ENCODE results near the gene FOXP1.
A peak's percentile ranks its signal among the peaks of the same experiment; 100 is the strongest.

FOXP1 gene

GRCh38 chr3:71305231-71306206 is 278.0 kb downstream of the FOXP1 start:
- Histone ChIP-seq H3K9ac (ENCODE audit: low read length in 5 of 5) (peak overlapping the region in 4 of 5 donors; percentile 49 to 81 (median 60)), H3K27ac (ENCODE audit: low read depth, low read length) (no peak overlapping the region), H3K36me3 (ENCODE audit: control insufficient read depth in 5 of 5, insufficient read depth in 5 of 5, low read length in 5 of 5) (no peaks in the 10 kb centered on the region), H3K4me3 (ENCODE audit: low read depth in 1 of 5, low read length in 5 of 5) (peak overlapping the region; percentile 36 to 58 (median 48)), H3K27me3 (ENCODE audit: control insufficient read depth in 5 of 5, insufficient read depth in 4 of 5, low read length in 5 of 5) (no peaks in the 10 kb centered on the region), H3K9me3 (ENCODE audit: control insufficient read depth in 5 of 5, low read length in 5 of 5) (no peaks in the 10 kb centered on the region), H3K4me1 (ENCODE audit: control insufficient read depth in 5 of 5, insufficient read depth in 5 of 5, low read length in 5 of 5) (peaks cover 0 to 17% (median 14%) of the 10 kb centered on the region in 5 donors)

- Histone ChIP-seq H3K27me3 (ENCODE audit: control insufficient read depth in 5 of 5, insufficient read depth in 4 of 5, low read length in 5 of 5) (no peaks in the 10 kb centered on the region), H3K4me3 (ENCODE audit: low read depth in 1 of 5, low read length in 5 of 5) (no peak overlapping the region), H3K27ac (ENCODE audit: low read depth, low read length) (no peak overlapping the region), H3K4me1 (ENCODE audit: control insufficient read depth in 5 of 5, insufficient read depth in 5 of 5, low read length in 5 of 5) (peaks cover 0 to 14% (median 13%) of the 10 kb centered on the region in 5 donors), H3K9ac (ENCODE audit: low read length in 5 of 5) (peak overlapping the region in 1 of 5 donors; percentile 59), H3K9me3 (ENCODE audit: control insufficient read depth in 5 of 5, low read length in 5 of 5) (no peaks in the 10 kb centered on the region), H3K36me3 (ENCODE audit: control insufficient read depth in 5 of 5, insufficient read depth in 5 of 5, low read length in 5 of 5) (no peaks in the 10 kb centered on the region)
Observed at GRCh38 chr3:71304684-71305083, 278.8 kb downstream of the FOXP1 start.

- no peaks in the 10 kb centered on the region for H3K27me3 ChIP-seq (ENCODE audit: control insufficient read depth in 5 of 5, insufficient read depth in 4 of 5, low read length in 5 of 5)
- H3K36me3 ChIP-seq (ENCODE audit: control insufficient read depth in 5 of 5, insufficient read depth in 5 of 5, low read length in 5 of 5): no peaks in the 10 kb centered on the region
- no peak overlapping the region for H3K9ac ChIP-seq (ENCODE audit: low read length in 5 of 5)
- no peaks in the 10 kb centered on the region for H3K9me3 ChIP-seq (ENCODE audit: control insufficient read depth in 5 of 5, low read length in 5 of 5)
- H3K27ac ChIP-seq (ENCODE audit: low read depth, low read length): no peak overlapping the region
- no peak overlapping the region for H3K4me3 ChIP-seq (ENCODE audit: low read depth in 1 of 5, low read length in 5 of 5)
- H3K4me1 ChIP-seq (ENCODE audit: control insufficient read depth in 5 of 5, insufficient read depth in 5 of 5, low read length in 5 of 5): peaks cover 0 to 14% (median 13%) of the 10 kb centered on the region in 5 donors
Observed at GRCh38 chr3:71304247-71304646, 279.3 kb downstream of the FOXP1 start.

- Histone ChIP-seq H3K36me3 (ENCODE audit: control insufficient read depth in 5 of 5, insufficient read depth in 5 of 5, low read length in 5 of 5) (no peaks in the 10 kb centered on the region), H3K9ac (ENCODE audit: low read length in 5 of 5) (no peak overlapping the region), H3K27me3 (ENCODE audit: control insufficient read depth in 5 of 5, insufficient read depth in 4 of 5, low read length in 5 of 5) (no peaks in the 10 kb centered on the region), H3K9me3 (ENCODE audit: control insufficient read depth in 5 of 5, low read length in 5 of 5) (no peaks in the 10 kb centered on the region), H3K4me3 (ENCODE audit: low read depth in 1 of 5, low read length in 5 of 5) (no peak overlapping the region), H3K4me1 (ENCODE audit: control insufficient read depth in 5 of 5, insufficient read depth in 5 of 5, low read length in 5 of 5) (peaks cover 0 to 14% (median 13%) of the 10 kb centered on the region in 5 donors), H3K27ac (ENCODE audit: low read depth, low read length) (no peak overlapping the region)
Observed at GRCh38 chr3:71303627-71304200, 279.8 kb downstream of the FOXP1 start.

GRCh38 chr3:71302604-71303003 is 280.9 kb downstream of the FOXP1 start:
- Histone ChIP-seq H3K4me3 (ENCODE audit: low read depth in 1 of 5, low read length in 5 of 5) (no peak overlapping the region), H3K36me3 (ENCODE audit: control insufficient read depth in 5 of 5, insufficient read depth in 5 of 5, low read length in 5 of 5) (no peaks in the 10 kb centered on the region), H3K9me3 (ENCODE audit: control insufficient read depth in 5 of 5, low read length in 5 of 5) (no peaks in the 10 kb centered on the region), H3K9ac (ENCODE audit: low read length in 5 of 5) (no peak overlapping the region), H3K27me3 (ENCODE audit: control insufficient read depth in 5 of 5, insufficient read depth in 4 of 5, low read length in 5 of 5) (no peaks in the 10 kb centered on the region), H3K4me1 (ENCODE audit: control insufficient read depth in 5 of 5, insufficient read depth in 5 of 5, low read length in 5 of 5) (peaks cover 0 to 14% (median 13%) of the 10 kb centered on the region in 5 donors), H3K27ac (ENCODE audit: low read depth, low read length) (no peak overlapping the region)

- H3K4me1 ChIP-seq (ENCODE audit: control insufficient read depth in 5 of 5, insufficient read depth in 5 of 5, low read length in 5 of 5): peaks cover 0 to 12% (median 12%) of the 10 kb centered on the region in 5 donors
- H3K9me3 ChIP-seq (ENCODE audit: control insufficient read depth in 5 of 5, low read length in 5 of 5): no peaks in the 10 kb centered on the region
- no peaks in the 10 kb centered on the region for H3K36me3 ChIP-seq (ENCODE audit: control insufficient read depth in 5 of 5, insufficient read depth in 5 of 5, low read length in 5 of 5)
- H3K27me3 ChIP-seq (ENCODE audit: control insufficient read depth in 5 of 5, insufficient read depth in 4 of 5, low read length in 5 of 5): no peaks in the 10 kb centered on the region
- H3K9ac ChIP-seq (ENCODE audit: low read length in 5 of 5): no peak overlapping the region
- no peak overlapping the region for H3K4me3 ChIP-seq (ENCODE audit: low read depth in 1 of 5, low read length in 5 of 5)
- no peak overlapping the region for H3K27ac ChIP-seq (ENCODE audit: low read depth, low read length)
Observed at GRCh38 chr3:71300951-71301393, 282.6 kb downstream of the FOXP1 start.

GRCh38 chr3:71299160-71299559 is 284.4 kb downstream of the FOXP1 start:
- Histone ChIP-seq H3K9me3 (ENCODE audit: control insufficient read depth in 5 of 5, low read length in 5 of 5) (no peaks in the 10 kb centered on the region), H3K9ac (ENCODE audit: low read length in 5 of 5) (no peak overlapping the region), H3K27ac (ENCODE audit: low read depth, low read length) (no peak overlapping the region), H3K27me3 (ENCODE audit: control insufficient read depth in 5 of 5, insufficient read depth in 4 of 5, low read length in 5 of 5) (no peaks in the 10 kb centered on the region), H3K36me3 (ENCODE audit: control insufficient read depth in 5 of 5, insufficient read depth in 5 of 5, low read length in 5 of 5) (no peaks in the 10 kb centered on the region), H3K4me1 (ENCODE audit: control insufficient read depth in 5 of 5, insufficient read depth in 5 of 5, low read length in 5 of 5) (no peaks in the 10 kb centered on the region), H3K4me3 (ENCODE audit: low read depth in 1 of 5, low read length in 5 of 5) (no peak overlapping the region)

- no peak overlapping the region for H3K9ac ChIP-seq (ENCODE audit: low read length in 5 of 5)
- H3K27me3 ChIP-seq (ENCODE audit: control insufficient read depth in 5 of 5, insufficient read depth in 4 of 5, low read length in 5 of 5): no peaks in the 10 kb centered on the region
- H3K27ac ChIP-seq (ENCODE audit: low read depth, low read length): no peak overlapping the region
- no peaks in the 10 kb centered on the region for H3K4me1 ChIP-seq (ENCODE audit: control insufficient read depth in 5 of 5, insufficient read depth in 5 of 5, low read length in 5 of 5)
- no peaks in the 10 kb centered on the region for H3K9me3 ChIP-seq (ENCODE audit: control insufficient read depth in 5 of 5, low read length in 5 of 5)
- no peak overlapping the region for H3K4me3 ChIP-seq (ENCODE audit: low read depth in 1 of 5, low read length in 5 of 5)
- H3K36me3 ChIP-seq (ENCODE audit: control insufficient read depth in 5 of 5, insufficient read depth in 5 of 5, low read length in 5 of 5): no peaks in the 10 kb centered on the region
Observed at GRCh38 chr3:71294919-71295318, 288.6 kb downstream of the FOXP1 start.

- Histone ChIP-seq H3K36me3 (ENCODE audit: control insufficient read depth in 5 of 5, insufficient read depth in 5 of 5, low read length in 5 of 5) (no peaks in the 10 kb centered on the region), H3K9me3 (ENCODE audit: control insufficient read depth in 5 of 5, low read length in 5 of 5) (no peaks in the 10 kb centered on the region), H3K27ac (ENCODE audit: low read depth, low read length) (no peak overlapping the region), H3K9ac (ENCODE audit: low read length in 5 of 5) (no peak overlapping the region), H3K4me3 (ENCODE audit: low read depth in 1 of 5, low read length in 5 of 5) (no peak overlapping the region), H3K27me3 (ENCODE audit: control insufficient read depth in 5 of 5, insufficient read depth in 4 of 5, low read length in 5 of 5) (no peaks in the 10 kb centered on the region), H3K4me1 (ENCODE audit: control insufficient read depth in 5 of 5, insufficient read depth in 5 of 5, low read length in 5 of 5) (no peaks in the 10 kb centered on the region)
Observed at GRCh38 chr3:71290301-71290700, 293.2 kb downstream of the FOXP1 start.

- Histone ChIP-seq H3K9me3 (ENCODE audit: control insufficient read depth in 5 of 5, low read length in 5 of 5) (no peaks in the 10 kb centered on the region), H3K4me3 (ENCODE audit: low read depth in 1 of 5, low read length in 5 of 5) (no peak overlapping the region), H3K27ac (ENCODE audit: low read depth, low read length) (no peak overlapping the region), H3K4me1 (ENCODE audit: control insufficient read depth in 5 of 5, insufficient read depth in 5 of 5, low read length in 5 of 5) (no peaks in the 10 kb centered on the region), H3K36me3 (ENCODE audit: control insufficient read depth in 5 of 5, insufficient read depth in 5 of 5, low read length in 5 of 5) (no peaks in the 10 kb centered on the region), H3K9ac (ENCODE audit: low read length in 5 of 5) (no peak overlapping the region), H3K27me3 (ENCODE audit: control insufficient read depth in 5 of 5, insufficient read depth in 4 of 5, low read length in 5 of 5) (no peaks in the 10 kb centered on the region)
Observed at GRCh38 chr3:71288269-71288930, 295.1 kb downstream of the FOXP1 start.

Measured in subcutaneous abdominal adipose tissue (tissue), 5 donors.